ENCODE data around the gene SURF4. TPM values are rescaled to one million over a fixed set of nuclear protein-coding genes. Genes with fewer than 3 reads are reported as not detected.

SURF4 gene
- total and polyA plus RNA-seq, 2 donors (not counting 3 experiments of a cell fraction or from before 2014, with no cell fraction given) = 216 to 358 TPM

DNA sequence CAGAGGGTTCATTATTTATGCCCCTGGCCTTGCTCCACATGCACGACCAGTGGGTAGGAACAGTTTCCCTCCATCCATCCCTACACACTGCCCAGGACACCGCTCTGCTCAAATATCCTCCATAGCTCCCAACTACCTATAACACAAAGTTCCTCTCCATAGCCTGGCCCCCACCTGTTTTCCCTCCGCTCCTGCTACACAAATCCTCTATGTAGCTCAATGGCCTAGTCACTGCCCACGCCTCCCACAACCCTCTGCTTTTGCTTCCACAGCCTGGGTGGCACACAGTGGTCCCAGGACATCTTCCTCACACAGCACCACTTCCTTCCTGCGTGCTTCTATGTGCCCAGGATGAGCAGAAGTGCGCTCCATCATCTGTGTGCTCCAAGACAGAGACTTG lies 21.5 kb upstream of the SURF4 start:
- H4K20me1 ChIP-seq (replicated peaks; ENCODE audit: control insufficient read depth, extremely low read depth, insufficient read depth, low read length) = no peaks in the 10 kb centered on the region
- FAIRE-seq (no peak), DNase-seq (ENCODE audit: low read depth, low spot score) (no peak)
- no peak overlapping the region for H3K27ac ChIP-seq (ENCODE audit: insufficient read depth, low read depth, low read length)
- H3K9me1 ChIP-seq (replicated peaks; ENCODE audit: control insufficient read depth, extremely low read depth, insufficient read depth, low read length) = no peaks in the 10 kb centered on the region
- H2AFZ ChIP-seq (ENCODE audit: low read depth, low read length) = no peak overlapping the region
- TF ChIP-seq GATA2 (IDR thresholded peaks at IDR 0.05; ENCODE audit: insufficient read depth, insufficient read length, low read depth, low read length) = no peak
- TF ChIP-seq JUN (IDR thresholded peaks at IDR 0.05; ENCODE audit: borderline replicate concordance, insufficient read depth, insufficient read length, low read depth) = no peak
- TF ChIP-seq, protein P1, sequence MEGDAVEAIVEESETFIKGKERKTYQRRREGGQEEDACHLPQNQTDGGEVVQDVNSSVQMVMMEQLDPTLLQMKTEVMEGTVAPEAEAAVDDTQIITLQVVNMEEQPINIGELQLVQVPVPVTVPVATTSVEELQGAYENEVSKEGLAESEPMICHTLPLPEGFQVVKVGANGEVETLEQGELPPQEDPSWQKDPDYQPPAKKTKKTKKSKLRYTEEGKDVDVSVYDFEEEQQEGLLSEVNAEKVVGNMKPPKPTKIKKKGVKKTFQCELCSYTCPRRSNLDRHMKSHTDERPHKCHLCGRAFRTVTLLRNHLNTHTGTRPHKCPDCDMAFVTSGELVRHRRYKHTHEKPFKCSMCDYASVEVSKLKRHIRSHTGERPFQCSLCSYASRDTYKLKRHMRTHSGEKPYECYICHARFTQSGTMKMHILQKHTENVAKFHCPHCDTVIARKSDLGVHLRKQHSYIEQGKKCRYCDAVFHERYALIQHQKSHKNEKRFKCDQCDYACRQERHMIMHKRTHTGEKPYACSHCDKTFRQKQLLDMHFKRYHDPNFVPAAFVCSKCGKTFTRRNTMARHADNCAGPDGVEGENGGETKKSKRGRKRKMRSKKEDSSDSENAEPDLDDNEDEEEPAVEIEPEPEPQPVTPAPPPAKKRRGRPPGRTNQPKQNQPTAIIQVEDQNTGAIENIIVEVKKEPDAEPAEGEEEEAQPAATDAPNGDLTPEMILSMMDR (IDR thresholded peaks at IDR 0.05; ENCODE audit: extremely low read depth in 1 of 2, insufficient read depth in 1 of 2, low read depth in 1 of 2, low read length in 2 of 2) = no peak
- TF ChIP-seq EZH2 (IDR thresholded peaks at IDR 0.05; ENCODE audit: borderline replicate concordance, low read depth, low read length, severe bottlenecking) = no peak
- TF ChIP-seq POLR2AphosphoS5 (IDR thresholded peaks at IDR 0.05; ENCODE audit: insufficient read depth, low read depth, low read length) = no peak
- TF ChIP-seq MYC (IDR thresholded peaks at IDR 0.05; ENCODE audit: low read depth, low read length) = no peak
- no peak for TF ChIP-seq FOS (IDR thresholded peaks at IDR 0.05; ENCODE audit: borderline replicate concordance, insufficient read depth, low read length)
- TF ChIP-seq POLR2A (IDR thresholded peaks at IDR 0.05; ENCODE audit: low read depth, low read length) = no peak
- TF ChIP-seq, protein P2, sequence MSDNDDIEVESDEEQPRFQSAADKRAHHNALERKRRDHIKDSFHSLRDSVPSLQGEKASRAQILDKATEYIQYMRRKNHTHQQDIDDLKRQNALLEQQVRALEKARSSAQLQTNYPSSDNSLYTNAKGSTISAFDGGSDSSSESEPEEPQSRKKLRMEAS (IDR thresholded peaks at IDR 0.05; ENCODE audit: insufficient read depth, insufficient read length) = no peak
- dilution Hi-C loops (cut with MboI; ENCODE audit: extremely low pct_ligation_motif_present, low sequenced_read_pairs) = no loop called here
- no peak overlapping the region for H3K4me3 ChIP-seq (replicated peaks in 1 of 3; ENCODE audit: insufficient read depth in 1 of 3, low read depth in 1 of 3, low read length in 3 of 3)
- peaks cover 0 to 2% of the 10 kb centered on the region in 2 experiments for H3K36me3 ChIP-seq (ENCODE audit: control insufficient read depth in 2 of 2, extremely low read depth in 1 of 2, insufficient read depth in 2 of 2, low read length in 2 of 2)
- no peak overlapping the region for H3K4me2 ChIP-seq (ENCODE audit: insufficient read depth, low read length)
- no peak overlapping the region for H3K9ac ChIP-seq (replicated peaks; ENCODE audit: extremely low read depth, insufficient read depth, low read length)
- POLR2A ChIA-PET = no interaction called here
- H3K27me3 ChIP-seq (ENCODE audit: control insufficient read depth in 2 of 2, insufficient read depth in 2 of 2, low read length in 2 of 2) = peaks cover 0 to 3% of the 10 kb centered on the region in 2 experiments
- H3K79me2 ChIP-seq (ENCODE audit: control insufficient read depth, insufficient read depth, low read length) = no peaks in the 10 kb centered on the region
- CTCF ChIA-PET = interaction anchor here (1.4 to 3.6 kb wide), 2 partner anchors 19 to 89 kb away, joined by 3 to 10 read pairs; no protein-coding TSS in a partner anchor
- no peaks in the 10 kb centered on the region for H3K9me3 ChIP-seq (replicated peaks; ENCODE audit: control insufficient read depth, insufficient read depth, low read length)
- intact Hi-C loops (cut with micrococcal nuclease) = loop anchor here (2.0 kb wide), 2 partner anchors 21 to 89 kb away; partner anchors contain the start of genes STKLD1 and SURF4
- BruUV-seq (replicated peaks) = no TSS peak
- no peaks in the 10 kb centered on the region for H3K4me1 ChIP-seq (ENCODE audit: control insufficient read depth, extremely low read depth, insufficient read depth, low read length)

Data from endothelial cell of umbilical vein (primary cell).